IPS-18a (cell line): Measurements from ENCODE around the gene CTSA.
A peak's percentile ranks its signal among the peaks of the same experiment; 100 is the strongest.
"Not testable (repeated sequence)": the region's sequence is repeated elsewhere in the genome, so short reads cannot be mapped to it uniquely, and the experiment has no call there.

Experiments
- H3K27ac ChIP-seq: one replicate; pipeline ENCODE4 v1.5.1; 2013; ENCODE audit warnings: low read length
- H3K27me3 ChIP-seq: one replicate; pipeline ENCODE4 v1.6.1; 2013; ENCODE audit warnings: mild to moderate bottlenecking, low read length; ENCODE audit not compliant: control insufficient read depth, insufficient read depth
- H3K36me3 ChIP-seq: one replicate; pipeline ENCODE4 v1.6.1; 2013; ENCODE audit warnings: low read depth, low read length; ENCODE audit not compliant: control insufficient read depth
- H3K4me1 ChIP-seq: one replicate; pipeline ENCODE4 v1.6.1; 2013; ENCODE audit warnings: low read depth, low read length; ENCODE audit not compliant: control insufficient read depth
- H3K4me3 ChIP-seq: one replicate; pipeline ENCODE4 v1.5.1; 2013; ENCODE audit warnings: low read length
- H3K9ac ChIP-seq: one replicate; pipeline ENCODE4 v1.6.1; 2013; ENCODE audit warnings: mild to moderate bottlenecking, low read length, moderate library complexity
- H3K9me3 ChIP-seq: one replicate; pipeline ENCODE4 v1.6.1; 2013; ENCODE audit warnings: low read depth, low read length; ENCODE audit not compliant: control insufficient read depth

CTSA gene

GRCh38 chr20:45890077-45890984, 804 bp upstream of the CTSA start:
- Histone ChIP-seq H3K4me3 (peak overlapping the region; percentile 77), H3K4me1 (no peaks in the 10 kb centered on the region), H3K9me3 (no peaks in the 10 kb centered on the region), H3K36me3 (peaks cover 13% of the 10 kb centered on the region), H3K9ac (peak overlapping the region; percentile 63), H3K27ac (no peak overlapping the region), H3K27me3 (no peaks in the 10 kb centered on the region)

GRCh38 chr20:45892049-45892825, 1.1 kb downstream of the CTSA start:
- Histone ChIP-seq H3K4me3 (peak overlapping the region; percentile 77), H3K27me3 (no peaks in the 10 kb centered on the region), H3K9ac (peak overlapping the region; percentile 63), H3K27ac (no peak overlapping the region), H3K9me3 (no peaks in the 10 kb centered on the region), H3K4me1 (no peaks in the 10 kb centered on the region), H3K36me3 (peaks cover 12% of the 10 kb centered on the region)

- H3K4me3 ChIP-seq, result no peak overlapping the region
- H3K9ac ChIP-seq, result no peak overlapping the region
- no peak overlapping the region for H3K27ac ChIP-seq
- no peaks in the 10 kb centered on the region for H3K4me1 ChIP-seq
- H3K27me3 ChIP-seq, result no peaks in the 10 kb centered on the region
- H3K36me3 ChIP-seq, result peaks cover 18% of the 10 kb centered on the region
- H3K9me3 ChIP-seq, result no peaks in the 10 kb centered on the region
Observed at GRCh38 chr20:45892828-45893500, 1.8 kb downstream of the CTSA start.

GRCh38 chr20:45893831-45894230, 2.7 kb downstream of the CTSA start:
- no peak overlapping the region for H3K27ac ChIP-seq
- no peaks in the 10 kb centered on the region for H3K9me3 ChIP-seq
- no peaks in the 10 kb centered on the region for H3K4me1 ChIP-seq
- H3K36me3 ChIP-seq, result peaks cover 26% of the 10 kb centered on the region
- no peak overlapping the region for H3K9ac ChIP-seq
- H3K27me3 ChIP-seq, result no peaks in the 10 kb centered on the region
- no peak overlapping the region for H3K4me3 ChIP-seq

GRCh38 chr20:45894797-45895196, 3.7 kb downstream of the CTSA start:
- Histone ChIP-seq H3K9ac (no peak overlapping the region), H3K4me3 (no peak overlapping the region), H3K4me1 (no peaks in the 10 kb centered on the region), H3K27me3 (no peaks in the 10 kb centered on the region), H3K36me3 (peaks cover 32% of the 10 kb centered on the region), H3K9me3 (no peaks in the 10 kb centered on the region), H3K27ac (no peak overlapping the region)

GRCh38 chr20:45896641-45897161, 5.6 kb downstream of the CTSA start:
- no peak overlapping the region for H3K4me3 ChIP-seq
- no peaks in the 10 kb centered on the region for H3K27me3 ChIP-seq
- no peak overlapping the region for H3K9ac ChIP-seq
- H3K4me1 ChIP-seq, result no peaks in the 10 kb centered on the region
- peaks cover 44% of the 10 kb centered on the region for H3K36me3 ChIP-seq
- no peaks in the 10 kb centered on the region for H3K9me3 ChIP-seq
- H3K27ac ChIP-seq, result no peak overlapping the region

- Histone ChIP-seq H3K27ac (no peak overlapping the region), H3K9me3 (no peaks in the 10 kb centered on the region), H3K4me3 (no peak overlapping the region), H3K9ac (no peak overlapping the region), H3K4me1 (no peaks in the 10 kb centered on the region), H3K27me3 (no peaks in the 10 kb centered on the region), H3K36me3 (peaks cover 48% of the 10 kb centered on the region)
Observed at GRCh38 chr20:45897289-45897688, 6.2 kb downstream of the CTSA start.

GRCh38 chr20:45897692-45898091, 6.6 kb downstream of the CTSA start:
- Histone ChIP-seq H3K27ac (no peak overlapping the region), H3K36me3 (peaks cover 48% of the 10 kb centered on the region), H3K4me1 (no peaks in the 10 kb centered on the region), H3K27me3 (no peaks in the 10 kb centered on the region), H3K9ac (no peak overlapping the region), H3K9me3 (no peaks in the 10 kb centered on the region), H3K4me3 (no peak overlapping the region)

- Histone ChIP-seq H3K9me3 (no peaks in the 10 kb centered on the region), H3K27ac (no peak overlapping the region), H3K27me3 (no peaks in the 10 kb centered on the region), H3K4me3 (no peak overlapping the region), H3K4me1 (no peaks in the 10 kb centered on the region), H3K36me3 (peaks cover 52% of the 10 kb centered on the region), H3K9ac (no peak overlapping the region)
Observed at GRCh38 chr20:45898285-45898684, 7.2 kb downstream of the CTSA start.

GRCh38 chr20:45899046-45899835, 8.1 kb downstream of the CTSA start:
- Histone ChIP-seq H3K9me3 (no peaks in the 10 kb centered on the region), H3K4me3 (no peak overlapping the region), H3K27ac (no peak overlapping the region), H3K9ac (no peak overlapping the region), H3K27me3 (no peaks in the 10 kb centered on the region), H3K36me3 (peaks cover 54% of the 10 kb centered on the region), H3K4me1 (no peaks in the 10 kb centered on the region)

- H3K4me3 ChIP-seq, H3K4me1 ChIP-seq, H3K27ac ChIP-seq, H3K9me3 ChIP-seq, H3K9ac ChIP-seq, H3K27me3 ChIP-seq: not testable (repeated sequence)
- H3K36me3 ChIP-seq, result peaks cover 70% of the 10 kb centered on the region
Observed at GRCh38 chr20:45901332-45901731, 10.2 kb downstream of the CTSA start.
